Measurements from ENCODE around the gene DACH1. TPM values are rescaled to one million over a fixed set of nuclear protein-coding genes. Genes with fewer than 3 reads are reported as not detected.

The DACH1 gene
- total RNA-seq, 2 donors from 2014 or later = 0.39 to 1.6 TPM

DNA sequence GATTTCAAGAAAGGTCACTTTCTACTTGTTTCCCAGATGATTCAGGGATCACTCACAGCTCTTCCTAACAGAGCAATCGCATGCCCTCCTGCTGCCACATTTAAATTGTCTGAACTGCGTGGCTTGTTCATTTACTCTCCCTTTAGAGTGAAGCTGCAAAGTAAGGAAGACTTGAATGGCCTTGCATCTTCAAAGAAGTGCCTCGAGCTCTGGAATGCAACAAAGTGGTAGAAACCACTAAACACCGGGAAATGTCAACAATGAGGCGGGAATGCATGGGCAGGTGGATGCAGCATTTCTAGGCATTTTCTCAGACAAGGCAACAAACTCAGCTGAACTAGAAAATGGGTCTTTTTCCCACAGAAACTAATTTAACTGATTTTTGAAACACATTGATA is 10.3 kb upstream of the DACH1 start:
- Histone ChIP-seq H3K27ac (no peak overlapping the region), H3K27me3 (no peaks in the 10 kb centered on the region), H3K4me1 (no peaks in the 10 kb centered on the region), H3K9me3 (peaks cover 0 to 3% of the 10 kb centered on the region in 2 donors), H3K36me3 (no peaks in the 10 kb centered on the region), H3K4me3 (no peak overlapping the region)
- DNase-seq (ENCODE audit: low spot score) = no peak
- no peak for TF ChIP-seq CTCF (IDR thresholded peaks at IDR 0.05)

GRCh38 chr13:71876648-71877255 is 9.7 kb upstream of the DACH1 start:
- H3K9me3 ChIP-seq = no peaks in the 10 kb centered on the region
- H3K27ac ChIP-seq = no peak overlapping the region
- no peak for TF ChIP-seq CTCF (IDR thresholded peaks at IDR 0.05)
- no peak for DNase-seq (ENCODE audit: low spot score)
- no peaks in the 10 kb centered on the region for H3K27me3 ChIP-seq
- H3K36me3 ChIP-seq = no peaks in the 10 kb centered on the region
- H3K4me1 ChIP-seq = no peaks in the 10 kb centered on the region
- H3K4me3 ChIP-seq = no peak overlapping the region

- Histone ChIP-seq H3K9me3 (no peaks in the 10 kb centered on the region), H3K4me3 (no peak overlapping the region), H3K36me3 (no peaks in the 10 kb centered on the region), H3K4me1 (no peaks in the 10 kb centered on the region), H3K27me3 (no peaks in the 10 kb centered on the region), H3K27ac (no peak overlapping the region)
- no peak for TF ChIP-seq CTCF (IDR thresholded peaks at IDR 0.05)
- DNase-seq (ENCODE audit: low spot score) = no peak
These were observed 8.8 kb upstream of the DACH1 start for GRCh38 chr13:71875823-71876222.

DNA sequence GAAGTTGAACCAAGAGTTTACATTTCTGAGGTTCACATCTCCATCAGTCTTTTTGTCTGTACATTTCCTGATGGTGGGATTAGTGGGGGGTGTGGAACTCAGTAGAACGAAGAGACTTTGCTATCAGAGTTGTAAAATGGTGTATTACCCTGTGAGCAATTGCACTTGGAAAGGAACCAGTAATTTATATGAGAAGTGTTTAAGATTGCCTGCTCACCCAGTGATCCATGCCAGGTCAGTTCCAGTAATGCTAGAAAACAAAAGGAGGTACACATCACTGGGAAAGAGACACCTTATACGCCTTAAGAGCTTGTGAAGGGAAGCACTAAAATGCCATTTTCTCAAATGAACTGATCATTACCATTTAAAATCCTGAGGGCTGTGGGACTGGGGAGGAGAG is 7.5 kb upstream of the DACH1 start:
- TF ChIP-seq CTCF (IDR thresholded peaks at IDR 0.05) = no peak
- Histone ChIP-seq H3K36me3 (no peaks in the 10 kb centered on the region), H3K4me1 (no peaks in the 10 kb centered on the region), H3K9me3 (no peaks in the 10 kb centered on the region), H3K27ac (no peak overlapping the region), H3K27me3 (no peaks in the 10 kb centered on the region), H3K4me3 (no peak overlapping the region)
- DNase-seq (ENCODE audit: low spot score) = no peak

DNA sequence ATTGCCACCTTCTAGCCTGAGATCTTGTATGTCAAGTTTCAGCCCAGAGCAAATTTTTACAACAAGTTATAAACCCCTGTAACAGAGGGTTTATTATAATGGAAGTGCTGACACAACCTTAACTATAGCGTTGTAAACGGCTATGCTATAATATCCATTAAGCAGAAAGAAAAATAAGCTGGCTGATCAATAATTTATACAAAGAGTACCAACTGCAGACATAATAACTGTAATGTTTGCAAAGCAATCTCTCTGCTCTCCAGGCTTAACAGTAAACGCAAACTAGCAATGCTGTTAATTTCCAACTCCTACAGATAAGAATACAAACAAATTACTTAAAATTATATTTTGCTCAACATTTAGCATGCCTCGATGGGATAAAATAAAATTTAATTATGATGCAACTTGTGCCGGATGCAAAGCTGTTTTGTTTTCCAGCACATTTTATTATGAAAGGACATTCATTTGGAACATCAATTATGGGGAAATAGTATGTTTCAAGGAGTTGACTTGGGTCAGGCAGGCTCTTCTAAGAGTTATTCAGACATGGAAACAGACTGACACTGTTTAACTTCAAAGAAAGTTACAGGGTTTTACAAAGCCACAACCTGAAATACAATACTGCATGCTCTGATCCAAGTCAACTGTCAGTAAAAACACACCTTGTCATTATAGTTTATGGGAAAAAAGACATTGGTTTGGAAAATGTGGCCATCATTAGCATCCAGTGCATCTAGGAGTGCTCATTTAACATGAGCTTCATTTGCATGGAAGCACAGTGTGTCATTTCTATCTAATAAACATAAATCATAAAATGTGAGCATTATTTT is 6.6 kb upstream of the DACH1 start:
- no peak for TF ChIP-seq CTCF (IDR thresholded peaks at IDR 0.05)
- no peaks in the 10 kb centered on the region for H3K9me3 ChIP-seq
- H3K4me1 ChIP-seq = no peaks in the 10 kb centered on the region
- no peak overlapping the region for H3K27ac ChIP-seq
- no peaks in the 10 kb centered on the region for H3K27me3 ChIP-seq
- H3K4me3 ChIP-seq = no peak overlapping the region
- DNase-seq (ENCODE audit: low spot score) = no peak
- H3K36me3 ChIP-seq = no peaks in the 10 kb centered on the region
